ENCODE results near the gene CPS1. TPM values are rescaled to one million over a fixed set of nuclear protein-coding genes. Genes with fewer than 3 reads are reported as not detected.

The CPS1 gene
- total and polyA plus RNA-seq, 3 donors from 2014 or later: 17.2 to 22.5 (median 21.6) TPM

DNA sequence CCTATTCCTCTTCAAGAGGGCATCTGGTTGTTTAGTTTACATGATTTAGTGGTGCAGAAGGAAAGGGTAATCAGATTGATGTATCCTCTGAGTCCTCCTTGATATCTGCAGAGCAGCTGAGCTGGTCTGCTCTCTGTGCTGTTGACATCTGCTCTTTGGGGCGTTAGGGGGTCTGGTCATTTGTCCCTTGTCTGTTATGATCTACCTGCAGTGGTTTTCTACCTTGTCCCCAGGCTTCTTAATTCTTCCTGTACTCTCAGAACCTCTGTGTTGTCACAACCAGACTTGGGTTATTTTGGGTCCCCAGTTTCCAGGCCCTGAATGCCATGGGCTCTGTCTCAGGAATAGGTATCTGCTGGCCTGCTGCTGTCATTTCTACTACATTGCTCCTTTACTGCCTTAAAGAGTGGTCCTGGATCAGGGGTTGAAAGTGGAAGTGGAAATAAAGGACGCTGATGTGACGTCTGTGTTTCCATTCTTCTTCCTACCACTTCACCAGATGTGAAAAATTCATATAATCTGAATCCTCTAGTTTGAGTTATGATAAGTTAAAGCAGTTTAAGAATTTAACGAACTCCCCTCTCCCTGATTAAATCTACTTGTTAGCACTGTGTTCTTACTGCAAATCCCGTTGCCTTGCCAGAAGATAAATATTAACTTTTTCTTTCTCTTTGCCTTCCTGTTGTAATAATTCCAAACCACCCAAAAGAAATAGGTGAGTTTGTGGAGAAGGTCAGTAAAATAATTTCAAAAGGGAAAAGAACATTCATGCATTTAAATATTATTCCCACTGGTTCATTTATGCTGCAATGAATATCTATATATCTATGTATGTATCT is 16.6 kb upstream of the CPS1 start:
- no peak for DNase-seq
- intact Hi-C loops (cut with DNase I; ENCODE audit: low total_unique reads): no loop called here
- TF ChIP-seq CTCF (IDR thresholded peaks at IDR 0.05) (no peak), POLR2A (IDR thresholded peaks at IDR 0.05) (no peak)
- no peak overlapping the region for H3K27ac ChIP-seq
- no peaks in the 10 kb centered on the region for H3K4me1 ChIP-seq
- no peak overlapping the region for H3K4me3 ChIP-seq
- no peaks in the 10 kb centered on the region for H3K27me3 ChIP-seq
- no peaks in the 10 kb centered on the region for H3K36me3 ChIP-seq (ENCODE audit: low read depth, missing control alignments)
- WGBS, 2 donors: 43 to 69% methylated on average over 5 of the region's 5 CpGs
- no peaks in the 10 kb centered on the region for H3K9me3 ChIP-seq

- Histone ChIP-seq H3K9me3 (no peaks in the 10 kb centered on the region), H3K36me3 (ENCODE audit: low read depth, missing control alignments) (no peaks in the 10 kb centered on the region), H3K27me3 (no peaks in the 10 kb centered on the region), H3K4me3 (no peak overlapping the region), H3K27ac (no peak overlapping the region), H3K4me1 (no peaks in the 10 kb centered on the region)
- DNase-seq: no peak
- intact Hi-C loops (cut with DNase I; ENCODE audit: low total_unique reads): no loop called here
- WGBS, 2 donors: 90 to 94% methylated on average over 4 of the region's 4 CpGs
- TF ChIP-seq POLR2A (IDR thresholded peaks at IDR 0.05) (no peak), CTCF (IDR thresholded peaks at IDR 0.05) (no peak)
Observed at GRCh38 chr2:210540471-210540870, 15.9 kb upstream of the CPS1 start.

GRCh38 chr2:210540900-210541289 is 15.5 kb upstream of the CPS1 start:
- no peak for DNase-seq
- Histone ChIP-seq H3K4me1 (no peaks in the 10 kb centered on the region), H3K9me3 (no peaks in the 10 kb centered on the region), H3K27ac (no peak overlapping the region), H3K36me3 (ENCODE audit: low read depth, missing control alignments) (no peaks in the 10 kb centered on the region), H3K27me3 (no peaks in the 10 kb centered on the region), H3K4me3 (no peak overlapping the region)
- TF ChIP-seq POLR2A (IDR thresholded peaks at IDR 0.05) (no peak), CTCF (IDR thresholded peaks at IDR 0.05) (no peak)
- WGBS, 2 donors: 80 to 90% methylated on average over 2 of the region's 2 CpGs
- intact Hi-C loops (cut with DNase I; ENCODE audit: low total_unique reads): no loop called here

GRCh38 chr2:210541290-210541902 is 15.0 kb upstream of the CPS1 start:
- 48 to 67% methylated on average over 3 of the region's 3 CpGs for WGBS, 2 donors
- TF ChIP-seq CTCF (IDR thresholded peaks at IDR 0.05) (no peak), POLR2A (IDR thresholded peaks at IDR 0.05) (no peak)
- no peaks in the 10 kb centered on the region for H3K4me1 ChIP-seq

More at GRCh38 chr2:210541290-210541902, 15.0 kb upstream of the CPS1 start:
- H3K9me3 ChIP-seq: no peaks in the 10 kb centered on the region
- H3K36me3 ChIP-seq (ENCODE audit: low read depth, missing control alignments): no peaks in the 10 kb centered on the region
- no peak for DNase-seq
- no peak overlapping the region for H3K27ac ChIP-seq
- no peaks in the 10 kb centered on the region for H3K27me3 ChIP-seq
- intact Hi-C loops (cut with DNase I; ENCODE audit: low total_unique reads): no loop called here
- H3K4me3 ChIP-seq: no peak overlapping the region
